ENCODE data around the gene KIDINS220. TPM values are rescaled to one million over a fixed set of nuclear protein-coding genes. Genes with fewer than 3 reads are reported as not detected.

The KIDINS220 gene
- total RNA-seq, 1 experiment from 2014 or later = 20.1 TPM

GRCh38 chr2:8819194-8819593, 18.2 kb downstream of the KIDINS220 start:
- DNase-seq (ENCODE audit: low read depth, low spot score) (no peak), ATAC-seq (no peak)
- Histone ChIP-seq H2AFZ (ENCODE audit: low read depth, low read length, poor library complexity, severe bottlenecking) (no peak overlapping the region), H3K27ac (ENCODE audit: low read depth, low read length) (no peak overlapping the region), H3K9me3 (ENCODE audit: control insufficient read depth in 1 of 2, insufficient read depth in 1 of 2, low read depth in 1 of 2, low read length in 2 of 2) (no peaks in the 10 kb centered on the region), H3K79me2 (ENCODE audit: insufficient read depth, low read length) (no peaks in the 10 kb centered on the region), H3K4me1 (ENCODE audit: control insufficient read depth in 1 of 2, insufficient read depth in 2 of 2, low read length in 2 of 2) (peaks cover 0 to 3% of the 10 kb centered on the region in 2 experiments; a peak in 1 of 4 replicates), H4K20me1 (ENCODE audit: insufficient read depth) (no peaks in the 10 kb centered on the region), H3K4me2 (ENCODE audit: low read length) (no peak overlapping the region), H3K4me3 (replicated peaks in 1 of 2; ENCODE audit: low read depth in 1 of 2, low read length in 2 of 2) (no peak overlapping the region), H3K9me2 (ENCODE audit: insufficient read depth) (no peaks in the 10 kb centered on the region), H3K27me3 (ENCODE audit: insufficient read depth, low read length) (no peaks in the 10 kb centered on the region), H3K9ac (ENCODE audit: low read length) (no peak overlapping the region), H3K36me3 (ENCODE audit: control insufficient read depth in 1 of 2, insufficient read depth in 2 of 2, low read length in 2 of 2) (peaks cover 0 to 1% of the 10 kb centered on the region in 2 experiments; a peak in 1 of 4 replicates)
- no TSS peak for BruUV-seq (replicated peaks)
- intact Hi-C loops (cut with micrococcal nuclease) = no loop called here
- ChIA-PET RAD21 (ENCODE audit: low non-redundant PET in 1 of 2, low total read pairs in 2 of 2, uncharacterized antibody in 2 of 2, unreplicated experiment in 2 of 2) (no interaction called here), CTCF (no interaction called here), POLR2A (no interaction called here)
- no peak for TF ChIP-seq ZBTB33 (IDR thresholded peaks at IDR 0.05; ENCODE audit: extremely low read depth, insufficient replicate concordance, low read length)
- TF ChIP-seq MAX (IDR thresholded peaks at IDR 0.05) = no peak
- TF ChIP-seq SP1 (IDR thresholded peaks at IDR 0.05; ENCODE audit: low read depth) = no peak
- TF ChIP-seq EZH2phosphoT487 (IDR thresholded peaks at IDR 0.05; ENCODE audit: borderline replicate concordance) = no peak

GRCh38 chr2:8817221-8817620, 20.2 kb downstream of the KIDINS220 start:
- Histone ChIP-seq H3K36me3 (ENCODE audit: control insufficient read depth in 1 of 2, insufficient read depth in 2 of 2, low read length in 2 of 2) (no peaks in the 10 kb centered on the region), H3K79me2 (ENCODE audit: insufficient read depth, low read length) (no peaks in the 10 kb centered on the region), H3K27me3 (ENCODE audit: insufficient read depth, low read length) (no peaks in the 10 kb centered on the region), H4K20me1 (ENCODE audit: insufficient read depth) (no peaks in the 10 kb centered on the region), H3K27ac (ENCODE audit: low read depth, low read length) (no peak overlapping the region), H3K9me3 (ENCODE audit: control insufficient read depth in 1 of 2, insufficient read depth in 1 of 2, low read depth in 1 of 2, low read length in 2 of 2) (no peaks in the 10 kb centered on the region), H3K9ac (ENCODE audit: low read length) (no peak overlapping the region), H3K4me1 (ENCODE audit: control insufficient read depth in 1 of 2, insufficient read depth in 2 of 2, low read length in 2 of 2) (peaks cover 0 to 3% of the 10 kb centered on the region in 2 experiments; a peak in 1 of 4 replicates), H3K9me2 (ENCODE audit: insufficient read depth) (no peaks in the 10 kb centered on the region), H3K4me3 (replicated peaks in 1 of 2; ENCODE audit: low read depth in 1 of 2, low read length in 2 of 2) (no peak overlapping the region), H2AFZ (ENCODE audit: low read depth, low read length, poor library complexity, severe bottlenecking) (no peak overlapping the region), H3K4me2 (ENCODE audit: low read length) (no peak overlapping the region)
- DNase-seq (ENCODE audit: low read depth, low spot score) (no peak), ATAC-seq (no peak)
- BruUV-seq (replicated peaks) = no TSS peak
- TF ChIP-seq REST (IDR thresholded peaks at IDR 0.05; ENCODE audit: low read depth) = no peak
- ChIA-PET POLR2A (no interaction called here), CTCF (no interaction called here), RAD21 (ENCODE audit: low non-redundant PET in 1 of 2, low total read pairs in 2 of 2, uncharacterized antibody in 2 of 2, unreplicated experiment in 2 of 2) (no interaction called here)
- intact Hi-C loops (cut with micrococcal nuclease) = no loop called here
